ENCODE data around the gene S100A3. TPM values are rescaled to one million over a fixed set of nuclear protein-coding genes. Genes with fewer than 3 reads are reported as not detected.

Gene S100A3, protein sequence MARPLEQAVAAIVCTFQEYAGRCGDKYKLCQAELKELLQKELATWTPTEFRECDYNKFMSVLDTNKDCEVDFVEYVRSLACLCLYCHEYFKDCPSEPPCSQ
- 11.6 and 12.1 TPM in 2 replicates for total RNA-seq

DNA sequence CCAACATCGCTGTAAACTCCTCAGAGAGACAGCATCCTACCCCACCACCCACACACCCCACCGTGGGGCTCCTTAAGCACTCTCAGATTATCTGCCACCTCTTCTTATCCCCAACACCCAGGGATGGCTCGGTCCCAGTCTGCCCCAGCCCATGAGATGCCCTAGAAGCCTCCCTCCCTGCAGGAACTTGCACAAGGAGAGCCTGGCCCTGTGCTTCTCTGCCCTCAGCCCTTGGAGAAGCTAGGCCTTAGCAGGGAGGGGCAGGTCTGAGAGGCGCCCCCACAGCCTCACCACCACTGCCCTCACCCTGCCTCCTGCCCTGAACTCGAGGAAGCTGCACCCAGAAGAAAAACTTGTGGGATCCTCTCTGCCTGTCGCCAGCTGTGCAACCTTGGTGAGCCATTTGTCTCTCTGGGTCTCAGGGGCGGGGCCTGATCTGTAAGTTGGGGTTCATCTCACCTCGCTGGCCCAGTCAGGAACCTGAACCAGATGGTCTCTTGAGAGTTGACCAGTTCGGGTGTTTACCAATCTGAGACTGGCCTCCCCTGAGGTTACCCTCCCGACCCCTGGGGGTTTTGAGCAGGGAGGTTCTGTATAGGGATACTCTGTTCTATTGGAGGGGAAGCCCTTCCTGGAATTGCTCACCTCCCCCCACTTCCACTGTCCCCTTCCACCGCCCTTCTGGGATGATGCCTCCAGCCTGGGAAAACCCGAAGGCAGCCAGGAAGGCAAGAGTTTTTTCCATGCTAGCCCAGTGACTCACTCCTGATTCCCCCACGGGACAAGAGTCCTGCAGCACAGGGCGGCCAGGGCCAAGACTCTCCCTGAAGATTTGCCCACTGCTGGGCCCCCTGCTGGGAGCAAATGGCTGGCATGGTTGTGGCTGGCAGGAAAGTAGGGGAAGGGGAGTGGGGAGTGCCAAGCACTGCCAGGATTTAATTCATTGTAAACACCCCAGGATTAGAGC lies at the start of gene S100A3:
S100A3 (minus strand) TSS at position 537 of the 967 bp plus-strand sequence. CDS start 773 bp downstream, outside the sequence.

DNA sequence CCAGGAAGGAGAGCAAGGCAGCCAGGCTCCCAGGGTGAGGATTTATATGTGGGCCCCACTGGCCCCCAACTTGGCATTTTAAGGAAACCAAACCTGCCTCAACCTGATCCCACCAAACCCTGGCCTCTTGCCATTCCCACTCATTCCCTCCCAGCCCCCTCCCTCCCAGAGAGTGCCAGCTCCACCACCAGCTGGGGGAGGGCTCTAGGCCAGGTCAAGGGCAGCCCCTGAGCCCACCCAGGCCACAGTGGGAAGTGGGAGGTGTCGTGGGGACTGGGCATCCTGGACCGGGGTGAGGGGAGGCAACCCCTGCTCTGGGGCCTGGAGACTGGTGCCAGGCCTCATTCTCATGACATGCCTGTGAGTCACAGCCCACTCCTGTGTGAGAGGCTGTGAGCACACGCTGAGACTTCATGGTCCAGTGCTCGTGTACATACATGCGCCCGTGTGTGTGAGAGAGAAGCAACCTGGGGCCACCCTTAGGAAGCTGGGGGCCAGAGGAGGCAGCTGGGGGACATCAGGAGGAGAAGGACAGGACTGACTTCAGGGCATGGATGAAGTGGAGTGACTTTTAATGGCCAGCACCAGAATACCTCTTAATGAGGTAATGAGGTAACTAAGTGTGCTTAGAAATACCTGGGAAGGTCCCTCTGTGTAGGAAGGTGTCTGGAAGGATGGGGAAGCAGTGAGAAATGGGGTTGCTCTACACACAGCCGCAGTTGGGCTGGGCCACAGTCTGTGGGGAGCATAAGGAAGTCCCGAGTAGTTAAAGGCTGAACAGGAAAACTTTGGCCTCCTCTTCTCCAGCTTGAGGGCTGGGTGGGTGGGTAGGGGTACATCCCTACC lies 16.7 kb upstream of the S100A3 start, which contains the start of gene S100A2:
S100A2 (minus strand) TSS at position 316 of the 846 bp plus-strand sequence. CDS start 1,967 bp downstream, outside the sequence.

DNA sequence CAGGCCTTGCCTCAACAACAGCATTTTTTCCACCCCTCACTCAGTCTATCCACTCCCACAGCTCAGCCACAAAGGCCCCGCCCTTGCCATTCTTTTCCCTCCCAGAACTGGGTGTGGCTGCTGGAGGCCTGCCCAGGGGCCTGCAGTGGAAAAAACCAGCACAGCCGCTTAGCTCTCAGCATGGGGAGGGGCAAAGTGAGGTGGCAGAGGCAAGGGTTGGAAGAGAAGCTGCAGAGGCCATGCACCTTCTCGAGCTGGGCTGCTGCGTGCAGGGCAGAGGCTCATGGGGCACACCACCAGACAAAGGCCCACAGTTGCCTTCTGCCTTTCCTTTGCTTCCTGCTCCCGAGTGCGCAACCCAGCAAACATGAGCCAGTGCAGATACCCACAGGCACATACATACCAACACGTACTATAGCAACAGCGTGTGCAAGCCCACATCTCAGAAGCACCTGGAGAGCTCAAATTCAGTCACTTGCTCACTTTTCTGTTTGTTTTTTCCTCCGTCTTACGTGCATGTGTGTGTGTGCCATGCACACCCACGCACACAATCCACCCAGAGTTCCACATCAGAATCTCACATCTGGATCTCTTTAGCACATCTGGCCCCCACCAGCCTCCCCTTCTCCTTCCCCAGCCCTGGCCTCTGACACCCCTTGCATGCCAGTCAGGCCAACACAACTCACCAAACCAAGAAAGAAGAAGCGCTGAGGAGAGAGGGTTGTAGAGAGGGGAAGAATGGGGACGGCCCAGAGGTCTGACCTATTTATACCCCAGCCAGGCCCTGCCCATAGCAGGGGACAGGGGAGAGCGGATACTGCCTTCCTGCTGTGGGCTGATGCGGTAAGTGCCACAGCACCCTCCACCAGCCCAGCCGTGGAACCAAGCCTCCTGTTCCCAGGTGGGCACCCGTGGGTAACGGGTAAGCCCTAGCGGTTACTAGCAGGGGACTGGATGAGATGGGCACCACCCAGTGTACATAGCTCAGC lies 3.7 kb downstream of the S100A3 start, which contains the start of gene S100A4:
S100A4 (minus strand) TSS at position 740 of the 989 bp plus-strand sequence. CDS start 1,012 bp downstream, outside the sequence.

DNA sequence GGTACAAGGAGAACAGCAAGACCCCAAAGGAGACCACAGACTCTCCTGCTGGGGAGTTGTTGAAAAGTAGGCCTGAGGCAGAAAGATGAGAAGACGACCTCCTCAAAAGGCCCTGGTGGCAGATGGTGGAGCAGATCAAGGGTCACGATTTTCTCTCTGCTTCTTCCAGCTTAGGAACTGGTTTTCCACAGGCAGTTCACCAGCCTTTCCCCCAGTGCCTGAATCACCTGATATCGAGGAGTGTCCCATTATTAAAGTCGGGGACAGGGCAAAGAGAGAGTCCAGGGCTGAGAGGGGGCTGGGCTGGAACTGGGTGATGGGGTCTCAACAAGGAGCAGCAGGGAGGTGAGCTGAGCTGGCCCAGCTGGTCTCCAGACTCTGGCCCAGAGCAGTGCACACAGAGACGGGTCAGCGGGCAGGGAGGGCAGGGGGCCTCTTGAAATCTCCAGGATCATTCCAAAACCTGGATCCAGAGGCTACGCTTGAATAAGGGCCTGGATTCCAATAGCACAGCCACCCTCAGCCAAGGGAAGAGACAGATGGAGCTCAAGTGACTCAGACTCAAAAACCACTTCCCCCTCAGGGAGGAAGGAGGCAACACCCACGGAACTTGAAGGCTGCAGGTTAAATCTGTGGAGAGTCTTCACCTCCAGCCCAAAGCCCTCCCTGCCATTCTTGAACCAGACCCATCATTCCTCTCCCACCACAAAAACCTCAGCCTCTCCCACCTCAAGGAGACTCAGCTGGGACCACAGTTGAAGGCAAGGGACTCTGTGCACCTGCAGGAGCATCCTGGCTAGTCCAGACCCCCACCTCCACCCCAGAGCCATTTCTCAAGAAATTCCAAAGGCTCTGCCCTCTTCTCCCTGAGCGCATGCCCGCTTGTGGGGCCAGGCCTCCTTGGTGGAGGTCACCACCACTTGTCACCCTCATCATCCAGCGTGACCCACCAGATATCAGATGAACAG lies 8.4 kb downstream of the S100A3 start, which contains the start of gene S100A5:
S100A5 (minus strand) TSS at position 541 of the 968 bp plus-strand sequence. CDS start 743 bp downstream, outside the sequence.

DNA sequence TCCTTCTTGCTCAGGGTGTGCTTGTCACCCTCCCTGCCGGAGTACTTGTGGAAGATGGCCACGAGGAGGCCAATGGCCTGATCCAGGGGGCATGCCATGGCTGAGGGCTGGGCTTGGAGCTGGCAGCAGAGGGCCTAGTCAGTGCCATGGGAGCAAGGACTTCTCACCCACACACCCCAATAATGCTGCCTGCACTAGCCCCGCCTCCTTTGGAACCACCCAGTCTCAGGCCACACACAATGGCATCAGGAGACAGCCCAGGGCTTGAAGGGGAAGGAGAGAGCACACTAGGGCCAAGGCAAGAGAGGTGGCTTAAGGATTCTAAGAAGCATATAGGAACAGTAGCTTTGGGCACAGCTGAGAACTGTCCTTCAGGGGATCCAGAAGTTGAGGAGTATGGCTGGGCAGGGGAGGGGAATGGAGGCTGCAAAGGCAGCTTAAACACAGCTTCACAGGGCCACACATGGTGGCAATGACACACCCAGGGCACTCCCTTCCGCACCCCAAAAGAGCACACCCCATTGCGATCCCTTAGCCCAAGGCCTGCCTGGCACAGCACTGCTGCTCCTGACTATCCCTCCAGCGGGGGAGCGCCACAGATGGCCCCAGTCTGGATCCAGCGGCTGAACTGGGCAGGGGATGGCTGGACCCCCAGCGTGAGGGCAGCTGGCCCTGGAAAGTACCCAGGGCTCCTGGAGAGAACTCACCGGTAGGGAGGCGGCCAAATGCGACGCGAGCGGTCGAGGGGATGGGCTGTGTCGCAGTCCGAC lies 13.6 kb downstream of the S100A3 start, which contains the start of gene S100A6:
S100A6 (minus strand) TSS at position 750 of the 770 bp plus-strand sequence; CDS start at position 98, 652 bp downstream.

Other genes with a start within 250 kb of the S100A3 start
- gene PGLYRP3, start 236.3 kb downstream of the S100A3 start, total RNA-seq, result not detected in 2 replicates
- gene PGLYRP4, start 200.4 kb downstream of the S100A3 start, total RNA-seq, result not detected in 2 replicates
- not detected in 2 replicates for gene S100A9, start 191.4 kb downstream of the S100A3 start, total RNA-seq
- gene S100A12, start 173.6 kb downstream of the S100A3 start, total RNA-seq, result not detected in 2 replicates
- gene S100A8, start 158.2 kb downstream of the S100A3 start, total RNA-seq, result not detected in 2 replicates
- gene S100A7A, start 132.7 kb downstream of the S100A3 start, total RNA-seq, result not detected in 2 replicates
- not detected in 2 replicates for gene S100A7, start 88.6 kb downstream of the S100A3 start, total RNA-seq
- 1,607 and 1,644 TPM in 2 replicates for gene S100A6, start 13.3 kb downstream of the S100A3 start, total RNA-seq
- 1.3 TPM in 1 of 2 replicates, not detected in the other for gene S100A5, start 8.3 kb downstream of the S100A3 start, total RNA-seq
- gene S100A4, start 3.5 kb downstream of the S100A3 start, total RNA-seq, result 108 and 141 TPM in 2 replicates
- gene S100A2, start 16.6 kb upstream of the S100A3 start, total RNA-seq, result 4.5 and 10.8 TPM in 2 replicates
- 386 and 391 TPM in 2 replicates for gene S100A16, start 63.9 kb upstream of the S100A3 start, total RNA-seq
- 0.34 TPM in 1 of 2 replicates, not detected in the other for gene S100A14, start 67.1 kb upstream of the S100A3 start, total RNA-seq
- gene S100A13, start 78.2 kb upstream of the S100A3 start, total RNA-seq, result 170 and 175 TPM in 2 replicates
- gene S100A1, start 79.2 kb upstream of the S100A3 start, total RNA-seq, result 0.15 TPM in 1 of 2 replicates, not detected in the other
- gene CHTOP, start 84.8 kb upstream of the S100A3 start, total RNA-seq, result 40.5 and 43.7 TPM in 2 replicates
- gene SNAPIN, start 109.4 kb upstream of the S100A3 start, total RNA-seq, result 68.4 and 72.1 TPM in 2 replicates
- 271 and 295 TPM in 2 replicates for gene ILF2, start 121.7 kb upstream of the S100A3 start, total RNA-seq
- gene NPR1, start 129.4 kb upstream of the S100A3 start, total RNA-seq, result under 0.01 and 0.15 TPM in 2 replicates
- gene INTS3, start 178.8 kb upstream of the S100A3 start, total RNA-seq, result 24.9 and 25.0 TPM in 2 replicates
- 6.2 and 10.1 TPM in 2 replicates for gene SLC27A3, start 226.1 kb upstream of the S100A3 start, total RNA-seq

All from bronchus fibroblast of lung (primary cell).